Ishikawa (cell line): ENCODE data around the gene WNK2.

Experiments used
- CREB1 ChIP-seq: IDR thresholded peaks from 2 replicates; pipeline ENCODE4 v1.6.1; 2012; ENCODE audit warnings: low read depth
- FOXM1 ChIP-seq: IDR thresholded peaks from 2 replicates; pipeline ENCODE4 v1.6.1; 2012; ENCODE audit warnings: low read depth, borderline replicate concordance
- RAD21 ChIP-seq: IDR thresholded peaks from 2 replicates; pipeline ENCODE4 v1.6.1; 2012; ENCODE audit warnings: low read depth
- REST ChIP-seq: IDR thresholded peaks from 2 replicates; pipeline ENCODE4 v1.6.1; 2012; ENCODE audit warnings: low read depth, mild to moderate bottlenecking
- TCF12 ChIP-seq: IDR thresholded peaks from 2 replicates; pipeline ENCODE4 v1.6.1; 2012; ENCODE audit warnings: low read depth
- USF1 ChIP-seq: IDR thresholded peaks from 2 replicates; pipeline ENCODE4 v1.6.1; 2012
- YY1 ChIP-seq: IDR thresholded peaks from 2 replicates; pipeline ENCODE4 v1.6.1; 2012; ENCODE audit warnings: low read depth

- no peak for TF ChIP-seq RAD21
- no peak for TF ChIP-seq USF1
- TF ChIP-seq YY1, result no peak
- no peak for TF ChIP-seq CREB1
- TF ChIP-seq REST, result no peak
- no peak for TF ChIP-seq FOXM1
- no peak for TF ChIP-seq TCF12
Observed at GRCh38 chr9:93319301-93319991, 135.5 kb downstream of the WNK2 start.
